H1 (cell line): ENCODE results near the gene CDK5R2. TPM values are rescaled to one million over a fixed set of nuclear protein-coding genes. Genes with fewer than 3 reads are reported as not detected.

ENCODE experiments used
- CTCF ChIA-PET: fragments of 300-600 bp; sonication (Branson Sonifier 250); formaldehyde crosslinking; loops from one replicate; lab custom pipeline; 2021; ENCODE audit not compliant: partially characterized antibody; lab: Charles Lee
- POLR2A ChIA-PET: fragments of 300-600 bp; sonication (Branson Sonifier 250); formaldehyde crosslinking; loops from one replicate; lab custom pipeline; 2021; ENCODE audit warnings: inconsistent platforms; ENCODE audit not compliant: partially characterized antibody; lab: Charles Lee
- DNase-seq, 2 experiments: peaks; one replicate each; pipeline versions ENCODE4 v3.0.0 to v3.0.0-alpha.2; 2010 to 2022; ENCODE audit warnings: low spot score in 2 of 2, low read depth in 1 of 2, mixed read lengths in 1 of 2
- FAIRE-seq: peaks from 2 replicates; lab custom pipeline; 2011; peaks lifted over from hg19 to GRCh38; lab: Jason Lieb, UNC
- H2AFZ ChIP-seq: 2 replicates; pipeline ENCODE4 v1.8.1; 2012; ENCODE audit warnings: low read length, inconsistent platforms
- H2AK5ac ChIP-seq: 2 replicates; pipeline ENCODE4 v1.6.1; 2013; ENCODE audit warnings: low read depth, low read length
- H2BK120ac ChIP-seq: replicated peaks from 2 replicates; pipeline ENCODE3; 2013; ENCODE audit warnings: low read depth, low read length, inconsistent platforms
- H2BK12ac ChIP-seq: 2 replicates; pipeline ENCODE4 v1.6.1; 2013; ENCODE audit warnings: low read depth, low read length
- H2BK15ac ChIP-seq: 2 replicates; pipeline ENCODE4 v1.6.1; 2013; ENCODE audit warnings: low read length
- H2BK20ac ChIP-seq: 2 replicates; pipeline ENCODE4 v1.6.1; 2013; ENCODE audit warnings: low read length
- H2BK5ac ChIP-seq: 2 replicates; pipeline ENCODE4 v1.6.1; 2013; ENCODE audit warnings: low read depth, low read length
- H3K14ac ChIP-seq: 2 replicates; pipeline ENCODE4 v1.6.1; 2013; ENCODE audit warnings: inconsistent platforms; ENCODE audit not compliant: insufficient read length
- H3K18ac ChIP-seq: 2 replicates; pipeline ENCODE4 v1.6.1; 2013; ENCODE audit warnings: low read length; ENCODE audit errors: extremely low read depth
- H3K23ac ChIP-seq: 2 replicates; pipeline ENCODE4 v1.6.1; 2013; ENCODE audit warnings: inconsistent platforms; ENCODE audit not compliant: insufficient read length
- H3K23me2 ChIP-seq: 2 replicates; pipeline ENCODE4 v1.6.1; 2013; ENCODE audit warnings: low read depth, low read length
- H3K27ac ChIP-seq: 2 replicates; pipeline ENCODE4 v1.6.1; 2011; ENCODE audit warnings: low read depth, low read length, inconsistent platforms
- H3K27me3 ChIP-seq, 4 experiments: replicated peaks in 1 of 4; 1 replicate in 1 of 4; 2 replicates in 3 of 4; pipeline versions ENCODE4 v1.6.1 to v1.8.1; 2011 to 2013; ENCODE audit warnings: low read length in 3 of 4, mild to moderate bottlenecking in 3 of 4, inconsistent platforms in 2 of 4, mixed read lengths in 2 of 4, moderate library complexity in 1 of 4; ENCODE audit not compliant: control insufficient read depth in 3 of 4, insufficient read depth in 3 of 4; ENCODE audit errors: extremely low read depth in 1 of 4
- H3K36me3 ChIP-seq, 4 experiments: 2 replicates each; pipeline versions ENCODE4 v1.6.1 to v1.8.1; 2011 to 2013; ENCODE audit warnings: mild to moderate bottlenecking in 4 of 4, low read length in 3 of 4, moderate library complexity in 2 of 4, control low read depth in 1 of 4, inconsistent platforms in 1 of 4; ENCODE audit not compliant: insufficient read depth in 4 of 4, control insufficient read depth in 2 of 4
- H3K4ac ChIP-seq: replicated peaks from 2 replicates; pipeline ENCODE3; 2013; ENCODE audit warnings: low read length, low read depth, mixed read lengths, inconsistent platforms; ENCODE audit not compliant: insufficient read length
- H3K4me1 ChIP-seq, 4 experiments: replicated peaks in 1 of 4; 1 replicate in 1 of 4; 2 replicates in 3 of 4; pipeline versions ENCODE4 v1.6.1 to v1.8.1; 2011 to 2013; ENCODE audit warnings: low read length in 3 of 4, inconsistent platforms in 2 of 4, mixed read lengths in 1 of 4; ENCODE audit not compliant: insufficient read depth in 4 of 4, control insufficient read depth in 3 of 4
- H3K4me2 ChIP-seq, 2 experiments: 2 replicates each; pipeline versions ENCODE4 v1.6.1 to v1.8.1; 2011 to 2013; ENCODE audit warnings: low read depth in 2 of 2, low read length in 2 of 2, control low read depth in 1 of 2, inconsistent platforms in 1 of 2, mild to moderate bottlenecking in 1 of 2; ENCODE audit not compliant: insufficient read depth in 1 of 2
- H3K4me3 ChIP-seq, 4 experiments: fragments of 200-600, 300-600 bp in 1 of 4; sonication (generic), shearing (Covaris generic), sonication (Bioruptor Twin) in 1 of 4; 2 replicates each; pipeline versions ENCODE4 v1.5.1 to v1.8.1; 2011 to 2016; ENCODE audit warnings: low read length in 4 of 4, low read depth in 3 of 4, control low read depth in 2 of 4, inconsistent platforms in 2 of 4, mild to moderate bottlenecking in 2 of 4, mixed read lengths in 1 of 4, moderate library complexity in 1 of 4; ENCODE audit not compliant: insufficient read depth in 2 of 4; ENCODE audit errors: extremely low read depth in 1 of 4
- H3K56ac ChIP-seq: replicated peaks from 2 replicates; pipeline ENCODE3; 2013; ENCODE audit warnings: low read depth, mild to moderate bottlenecking, mixed read lengths, low read length, inconsistent platforms; ENCODE audit not compliant: insufficient read length
- H3K79me1 ChIP-seq: 2 replicates; pipeline ENCODE4 v1.6.1; 2013; ENCODE audit warnings: low read depth, low read length, control low read depth
- H3K79me2 ChIP-seq, 2 experiments: 2 replicates each; pipeline versions ENCODE4 v1.6.1 to v1.8.1; 2012 to 2013; ENCODE audit warnings: low read length in 2 of 2, mild to moderate bottlenecking in 2 of 2, inconsistent platforms in 1 of 2; ENCODE audit not compliant: insufficient read depth in 2 of 2, control insufficient read depth in 1 of 2
- H3K9ac ChIP-seq, 4 experiments: replicated peaks in 1 of 4; 1 replicate in 1 of 4; 2 replicates in 3 of 4; pipeline versions ENCODE4 v1.6.1 to v1.8.1; 2011 to 2013; ENCODE audit warnings: low read depth in 3 of 4, low read length in 3 of 4, control low read depth in 2 of 4, mild to moderate bottlenecking in 2 of 4, moderate library complexity in 2 of 4, inconsistent platforms in 1 of 4; ENCODE audit errors: extremely low read depth in 1 of 4
- H3K9me3 ChIP-seq, 2 experiments: 2 replicates each; pipeline versions ENCODE4 v1.6.1 to v1.8.1; 2012 to 2013; ENCODE audit warnings: mild to moderate bottlenecking in 2 of 2, moderate library complexity in 2 of 2, control low read depth in 1 of 2, inconsistent platforms in 1 of 2, low read depth in 1 of 2, low read length in 1 of 2, mixed read lengths in 1 of 2; ENCODE audit not compliant: insufficient read depth in 2 of 2
- H4K20me1 ChIP-seq, 2 experiments: replicated peaks in 1 of 2; 2 replicates each; pipeline versions ENCODE3 to v1.8.1; 2011 to 2013; ENCODE audit warnings: inconsistent platforms in 2 of 2, low read length in 2 of 2, mild to moderate bottlenecking in 1 of 2; ENCODE audit not compliant: insufficient read depth in 2 of 2, control insufficient read depth in 1 of 2
- H4K5ac ChIP-seq: 2 replicates; pipeline ENCODE4 v1.6.1; 2013; ENCODE audit warnings: low read length, low read depth, mixed read lengths, inconsistent platforms; ENCODE audit not compliant: insufficient read length
- H4K8ac ChIP-seq: 2 replicates; pipeline ENCODE4 v1.8.0; 2013; ENCODE audit warnings: mild to moderate bottlenecking, moderate library complexity, low read length, inconsistent platforms; ENCODE audit not compliant: insufficient read depth; ENCODE audit errors: extremely low read depth
- H4K91ac ChIP-seq: replicated peaks from 2 replicates; pipeline ENCODE3; 2013; ENCODE audit warnings: low read length, mixed read lengths, inconsistent platforms; ENCODE audit not compliant: insufficient read length
- BCL11A ChIP-seq, 2 experiments: IDR thresholded peaks; one replicate each; pipeline ENCODE4 v1.6.1; 2011; ENCODE audit warnings: low read depth in 2 of 2, low read length in 2 of 2, mild to moderate bottlenecking in 2 of 2
- CTBP2 ChIP-seq: IDR thresholded peaks from 2 replicates; pipeline ENCODE4 v1.7.0; 2011; ENCODE audit warnings: borderline replicate concordance, mild to moderate bottlenecking, moderate library complexity, mixed read lengths, low read length; ENCODE audit not compliant: insufficient read depth, insufficient read length
- EP300 ChIP-seq, 2 experiments: IDR thresholded peaks; 1 replicate in 1 of 2; 2 replicates in 1 of 2; pipeline ENCODE4 v1.6.1; 2011 to 2012; ENCODE audit warnings: low read depth in 2 of 2, low read length in 2 of 2, mild to moderate bottlenecking in 2 of 2, borderline replicate concordance in 1 of 2, inconsistent platforms in 1 of 2, moderate library complexity in 1 of 2
- RAD21 ChIP-seq, 2 experiments: IDR thresholded peaks in 1 of 2; conservative IDR thresholded peaks in 1 of 2; 2 replicates each; pipeline ENCODE4 v1.6.1; 2011; ENCODE audit warnings: low read depth in 2 of 2, low read length in 2 of 2, improper control_type of control experiment in 1 of 2, inconsistent platforms in 1 of 2, mild to moderate bottlenecking in 1 of 2, moderate library complexity in 1 of 2
- RFX5 ChIP-seq: IDR thresholded peaks from 2 replicates; pipeline ENCODE4 v1.6.1; 2011; ENCODE audit warnings: low read depth, low read length, improper control_type of control experiment, borderline replicate concordance
- RNF2 ChIP-seq: fragments of 200-900, 300-1000 bp; sonication (generic); IDR thresholded peaks from 2 replicates; pipeline ENCODE4 v1.7.1; 2016; ENCODE audit warnings: borderline replicate concordance, low read depth, mild to moderate bottlenecking, antibody characterized with exemption, low read length; ENCODE audit not compliant: poor library complexity, severe bottlenecking; ENCODE audit errors: missing control alignments
- SP4 ChIP-seq: IDR thresholded peaks from 2 replicates; pipeline ENCODE4 v1.6.1; 2012; ENCODE audit warnings: low read length, inconsistent platforms
- ZNF274 ChIP-seq: IDR thresholded peaks from 2 replicates; pipeline ENCODE4 v1.7.0; 2012; ENCODE audit warnings: low read length, borderline replicate concordance; ENCODE audit errors: extremely low read depth
- WGBS, 2 experiments: shearing (Covaris generic) in 1 of 2; methylation state at CpG; one replicate each; pipeline versions ENCODE4 v1.1.6 to v1.1.7; 2013 to 2015; ENCODE audit warnings: low lambda C conversion rate in 2 of 2, mixed read lengths in 2 of 2, inconsistent platforms in 1 of 2, low coverage in 1 of 2, missing lambda C conversion rate in 1 of 2; ENCODE audit not compliant: insufficient replicate concordance in 2 of 2, insufficient coverage in 1 of 2, insufficient read length in 1 of 2; ENCODE audit errors: extremely low coverage in 1 of 2, missing lambda C conversion rate in 1 of 2; 5-methylcytosine and 5-hydroxymethylcytosine counted together
- polyA plus RNA-seq, 7 experiments: library from polyadenylated mRNA; depleted of rRNA in 3 of 7; stranded (reverse) in 5 of 7; unstranded in 2 of 7; fragments of >200 nt in 5 of 7; fragments of 200-250 nt in 2 of 7; gene quantifications; 1 replicate in 5 of 7; 2 replicates in 1 of 7; 4 replicates in 1 of 7; pipeline versions ENCODE4 v1.2.1 to v1.2.3, GENCODE V29; 2011 to 2013; ENCODE audit warnings: missing spikeins in 2 of 7, mixed read lengths in 2 of 7
- total RNA-seq: library from RNA; stranded (reverse); fragmentation: NEBNext Ultra II Directional; extraction: Animal tissue kit (Norgen Biotek cat#: 25700); gene quantifications from 2 replicates; pipeline ENCODE4 v1.2.1, GENCODE V29; 2021
- TF ChIP-seq, protein P1 (sequence below): IDR thresholded peaks from 2 replicates; pipeline ENCODE4 v1.6.1; 2012; ENCODE audit warnings: inconsistent platforms
- TF ChIP-seq, protein P2 (sequence below): IDR thresholded peaks from 2 replicates; pipeline ENCODE4 v1.6.1; 2011; ENCODE audit warnings: low read depth, mild to moderate bottlenecking, low read length; ENCODE audit not compliant: insufficient read depth

CDK5R2 gene
- total and polyA plus RNA-seq, 2 of the 8 experiments (the other 6 are each of a cell fraction or from before 2014, with no cell fraction given), result 0.14 TPM; not detected in 1

DNA sequence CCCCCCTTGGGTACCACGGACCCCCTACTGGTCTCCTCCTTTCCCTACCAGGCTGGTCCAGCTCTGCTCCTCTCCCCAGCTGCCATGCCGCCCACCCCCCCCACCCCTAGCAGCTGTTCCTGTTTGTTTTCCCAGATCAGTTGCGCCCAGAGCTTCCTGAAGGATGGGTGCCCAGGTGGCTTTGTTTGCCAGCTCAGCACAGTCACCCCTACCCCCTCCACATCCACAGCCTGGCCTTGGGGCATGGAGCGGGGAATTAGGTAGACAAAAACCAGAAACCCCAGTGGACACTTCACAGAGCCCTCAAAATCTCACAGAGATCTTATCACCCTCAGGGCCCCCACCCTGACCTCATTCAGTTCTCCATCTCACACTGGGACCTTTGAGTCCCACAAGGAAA lies 37.5 kb downstream of the CDK5R2 start:
- peaks cover 0 to 48% (median 28%) of the 10 kb centered on the region in 4 experiments; a peak in 6 of 7 replicates for H3K4me1 ChIP-seq
- no peak overlapping the region for H2AK5ac ChIP-seq
- H3K9ac ChIP-seq, result no peak overlapping the region
- peaks cover 22 to 23% of the 10 kb centered on the region in 2 experiments for H4K20me1 ChIP-seq
- H4K91ac ChIP-seq, result no peak overlapping the region
- H3K9me3 ChIP-seq, result no peaks in the 10 kb centered on the region
- ChIA-PET CTCF (interaction anchor here (0.6 to 19.5 kb wide), 17 partner anchors 8 to 1896 kb away, joined by 3 to 284 read pairs (median 7); partner anchors contain the start of gene FEV), POLR2A (no interaction called here)
- H4K8ac ChIP-seq, result no peak overlapping the region
- no peak overlapping the region for H4K5ac ChIP-seq
- no peaks in the 10 kb centered on the region for H3K79me1 ChIP-seq
- no peak overlapping the region for H2AFZ ChIP-seq
- peaks cover 98 to 100% (median 99%) of the 10 kb centered on the region in 4 experiments for H3K27me3 ChIP-seq
- peaks cover 0 to 11% (median 0%) of the 10 kb centered on the region in 4 experiments; a peak in 1 of 8 replicates for H3K36me3 ChIP-seq
- no peak overlapping the region for H3K18ac ChIP-seq
- no peak overlapping the region for H3K4ac ChIP-seq
- H3K56ac ChIP-seq, result no peak overlapping the region
- WGBS, 2 experiments, result 77% methylated on average over 1 of the region's 4 CpGs; no CpG with 5 or more reads in 1 of the 2 experiments
- H2BK120ac ChIP-seq, result no peak overlapping the region
- no peak overlapping the region for H3K14ac ChIP-seq
- H3K79me2 ChIP-seq, result no peaks in the 10 kb centered on the region
- H3K27ac ChIP-seq, result no peak overlapping the region
- no peak overlapping the region for H2BK12ac ChIP-seq
- H3K23ac ChIP-seq, result no peak overlapping the region
- H3K4me2 ChIP-seq, result no peak overlapping the region; a peak in 1 of 4 replicates
- no peak overlapping the region for H2BK20ac ChIP-seq
- DNase-seq, result no peak
- FAIRE-seq, result no peak
- H3K4me3 ChIP-seq, result no peak overlapping the region
- H2BK5ac ChIP-seq, result no peak overlapping the region
- TF ChIP-seq RFX5 (no peak), EP300 (IDR thresholded peaks at IDR 0.05; ENCODE audit: borderline replicate concordance in 1 of 2, low read depth in 2 of 2, low read length in 2 of 2) (no peak), RNF2 (no peak), CTBP2 (no peak), BCL11A (IDR thresholded peaks at IDR 0.05; ENCODE audit: low read depth in 2 of 2, low read length in 2 of 2) (no peak), ZNF274 (no peak), SP4 (no peak), RAD21 (IDR thresholded peaks at IDR 0.05 in 1 of 2, conservative IDR thresholded peaks at IDR 0.05 in 1 of 2; ENCODE audit: low read depth in 2 of 2, low read length in 2 of 2) (no peak)
- TF ChIP-seq, protein P1, sequence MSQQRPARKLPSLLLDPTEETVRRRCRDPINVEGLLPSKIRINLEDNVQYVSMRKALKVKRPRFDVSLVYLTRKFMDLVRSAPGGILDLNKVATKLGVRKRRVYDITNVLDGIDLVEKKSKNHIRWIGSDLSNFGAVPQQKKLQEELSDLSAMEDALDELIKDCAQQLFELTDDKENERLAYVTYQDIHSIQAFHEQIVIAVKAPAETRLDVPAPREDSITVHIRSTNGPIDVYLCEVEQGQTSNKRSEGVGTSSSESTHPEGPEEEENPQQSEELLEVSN, result no peak
- TF ChIP-seq, protein P2, sequence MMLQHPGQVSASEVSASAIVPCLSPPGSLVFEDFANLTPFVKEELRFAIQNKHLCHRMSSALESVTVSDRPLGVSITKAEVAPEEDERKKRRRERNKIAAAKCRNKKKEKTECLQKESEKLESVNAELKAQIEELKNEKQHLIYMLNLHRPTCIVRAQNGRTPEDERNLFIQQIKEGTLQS, result no peak
- TF ChIP-seq, all 59 proteins: peak for 0
- Histone ChIP-seq H3K23me2 (peaks cover 4% of the 10 kb centered on the region; the same call in 1 of the 2 replicates), H2BK15ac (no peak overlapping the region)
